Neural progenitor cell (in vitro differentiated cells): ENCODE measurements around the gene CLEC1B. TPM values are rescaled to one million over a fixed set of nuclear protein-coding genes. Genes with fewer than 3 reads are reported as not detected.
"Not testable (repeated sequence)": the region's sequence is repeated elsewhere in the genome, so short reads cannot be mapped to it uniquely, and the experiment has no call there.

Experiments
- DNase-seq: peaks from one replicate; pipeline ENCODE4 v3.0.0-alpha.2; 2016; ENCODE audit warnings: low spot score
- H2AFZ ChIP-seq: fragments of 200-600 bp; sonication (generic); replicated peaks from 2 replicates; pipeline ENCODE4 v1.6.1; 2016; ENCODE audit warnings: antibody characterized with exemption
- H3F3A ChIP-seq: fragments of 200-600 bp; sonication (generic); 2 replicates; pipeline ENCODE4 v1.6.1; 2016; ENCODE audit warnings: antibody characterized with exemption, low read depth
- H3K27ac ChIP-seq: fragments of 200-600 bp; sonication (generic); 2 replicates; pipeline ENCODE4 v1.5.1; 2016; ENCODE audit warnings: mild to moderate bottlenecking
- H3K27me3 ChIP-seq: fragments of 200-600 bp; sonication (generic); 2 replicates; pipeline ENCODE4 v1.6.1; 2016; ENCODE audit warnings: mild to moderate bottlenecking, moderate library complexity
- H3K36me3 ChIP-seq: fragments of 200-600 bp; sonication (generic); 2 replicates; pipeline ENCODE4 v1.5.1; 2016
- H3K4me1 ChIP-seq: fragments of 200-600 bp; sonication (generic); 2 replicates; pipeline ENCODE4 v1.6.1; 2016; ENCODE audit warnings: mixed run types
- H3K4me2 ChIP-seq: fragments of 200-600 bp; sonication (generic); 2 replicates; pipeline ENCODE4 v1.6.1; 2016
- H3K4me3 ChIP-seq: fragments of 200-600 bp; sonication (generic); 2 replicates; pipeline ENCODE4 v1.5.1; 2016
- H3K79me2 ChIP-seq: fragments of 200-600 bp; sonication (generic); 2 replicates; pipeline ENCODE4 v1.6.1; 2016; ENCODE audit warnings: low read depth
- H3K9ac ChIP-seq: fragments of 200-600 bp; sonication (generic); 2 replicates; pipeline ENCODE4 v1.6.1; 2016
- H3K9me3 ChIP-seq: fragments of 200-600 bp; sonication (generic); 2 replicates; pipeline ENCODE4 v1.5.1; 2016; ENCODE audit warnings: low read depth
- H4K20me1 ChIP-seq: fragments of 200-600 bp; sonication (generic); 2 replicates; pipeline ENCODE4 v1.6.1; 2016; ENCODE audit warnings: low read depth
- H3K27ac Mint-ChIP-seq: 3 replicates; pipeline ENCODE4 v1.8.0; 2021; ENCODE audit warnings: mixed read lengths
- H3K27me3 Mint-ChIP-seq: 2 replicates; pipeline ENCODE4 v1.8.0; 2022; ENCODE audit warnings: low read depth, mild to moderate bottlenecking, inconsistent platforms, moderate library complexity, mixed read lengths; ENCODE audit not compliant: insufficient read depth
- H3K36me3 Mint-ChIP-seq: 3 replicates; pipeline ENCODE4 v1.8.0; 2021; ENCODE audit warnings: mixed read lengths
- H3K4me1 Mint-ChIP-seq: 3 replicates; pipeline ENCODE4 v1.8.0; 2021; ENCODE audit warnings: mixed read lengths
- H3K4me3 Mint-ChIP-seq: 3 replicates; pipeline ENCODE4 v1.8.0; 2021; ENCODE audit warnings: mild to moderate bottlenecking, moderate library complexity, mixed read lengths
- H3K9me3 Mint-ChIP-seq: 3 replicates; pipeline ENCODE4 v1.8.0; 2020; ENCODE audit warnings: mixed read lengths
- CTCF ChIP-seq: fragments of 200-600 bp; sonication (generic); IDR thresholded peaks from 2 replicates; pipeline ENCODE4 v1.5.1; 2017; ENCODE audit warnings: antibody characterized with exemption, mild to moderate bottlenecking
- EZH2 ChIP-seq: fragments of 200-600 bp; sonication (generic); IDR thresholded peaks from 2 replicates; pipeline ENCODE4 v1.6.1; 2017; ENCODE audit warnings: antibody characterized with exemption, mild to moderate bottlenecking, moderate library complexity
- EZH2phosphoT487 ChIP-seq: fragments of 200-600 bp; sonication (generic); IDR thresholded peaks from 2 replicates; pipeline ENCODE4 v1.6.1; 2017; ENCODE audit warnings: antibody characterized with exemption
- total RNA-seq: library from RNA; depleted of rRNA; stranded (reverse); fragments of >200 nt; gene quantifications from 2 replicates; pipeline ENCODE4 v1.2.3, GENCODE V29; 2015; ENCODE audit warnings: low replicate concordance

Gene CLEC1B
- total RNA-seq, 1 donor from 2014 or later, result not detected

- Histone ChIP-seq H3K36me3 (no peaks in the 10 kb centered on the region), H3K4me2 (no peak within 1 kb of the TSS), H3K9ac (no peak within 1 kb of the TSS), H3K27ac (no peak within 1 kb of the TSS), H3K4me3 (no peak within 1 kb of the TSS), H3K9me3 (no peaks in the 10 kb centered on the region), H2AFZ (no peak within 1 kb of the TSS), H3K27me3 (no peaks in the 10 kb centered on the region), H3F3A (no peaks in the 10 kb centered on the region), H4K20me1 (no peaks in the 10 kb centered on the region), H3K79me2 (no peaks in the 10 kb centered on the region), H3K4me1 (no peaks in the 10 kb centered on the region)
- Mint-ChIP-seq H3K4me1 (no peaks in the 10 kb centered on the region), H3K27me3 (peaks cover 4% of the 10 kb centered on the region), H3K36me3 (no peaks in the 10 kb centered on the region), H3K9me3 (no peaks in the 10 kb centered on the region), H3K27ac (no peak within 1 kb of the TSS), H3K4me3 (no peak within 1 kb of the TSS)
- DNase-seq, result no peak
- TF ChIP-seq EZH2 (no peak), EZH2phosphoT487 (no peak), CTCF (no peak)
Observed at GRCh38 chr12:10030446-10030845, 31.5 kb upstream of the CLEC1B start, which contains the start of gene CLEC9A. CLEC9A (plus strand) TSS chr12:10030682; CDS start chr12:10052688, 22,006 bp downstream.

GRCh38 chr12:10027721-10028120 lies 28.8 kb upstream of the CLEC1B start:
- Histone ChIP-seq H3K79me2 (no peaks in the 10 kb centered on the region), H3K27me3 (no peaks in the 10 kb centered on the region), H3K9me3 (no peaks in the 10 kb centered on the region), H3K4me2 (no peak overlapping the region), H3K4me1 (no peaks in the 10 kb centered on the region), H3F3A (no peaks in the 10 kb centered on the region), H3K27ac (no peak overlapping the region), H3K36me3 (no peaks in the 10 kb centered on the region), H4K20me1 (no peaks in the 10 kb centered on the region), H2AFZ (no peak overlapping the region), H3K4me3 (no peak overlapping the region), H3K9ac (no peak overlapping the region)
- Mint-ChIP-seq H3K9me3 (no peaks in the 10 kb centered on the region), H3K4me1 (no peaks in the 10 kb centered on the region), H3K36me3 (no peaks in the 10 kb centered on the region), H3K4me3 (no peak overlapping the region), H3K27ac (no peak overlapping the region), H3K27me3 (peaks cover 4% of the 10 kb centered on the region)
- no peak for DNase-seq
- TF ChIP-seq EZH2phosphoT487, result no peak
- no peak for TF ChIP-seq CTCF
- TF ChIP-seq EZH2, result no peak

GRCh38 chr12:10027311-10027710 lies 28.4 kb upstream of the CLEC1B start:
- Histone ChIP-seq H4K20me1 (no peaks in the 10 kb centered on the region), H3K4me3 (no peak overlapping the region), H3K27me3 (no peaks in the 10 kb centered on the region), H3K9ac (no peak overlapping the region), H3K36me3 (no peaks in the 10 kb centered on the region), H3K4me2 (no peak overlapping the region), H3K4me1 (no peaks in the 10 kb centered on the region), H3K79me2 (no peaks in the 10 kb centered on the region), H3K27ac (no peak overlapping the region), H2AFZ (no peak overlapping the region), H3K9me3 (no peaks in the 10 kb centered on the region), H3F3A (no peaks in the 10 kb centered on the region)
- no peaks in the 10 kb centered on the region for H3K36me3 Mint-ChIP-seq
- no peak overlapping the region for H3K4me3 Mint-ChIP-seq
- H3K27me3 Mint-ChIP-seq, result peaks cover 4% of the 10 kb centered on the region
- no peak for DNase-seq
- no peak overlapping the region for H3K27ac Mint-ChIP-seq
- TF ChIP-seq EZH2, result no peak
- TF ChIP-seq CTCF, result no peak
- TF ChIP-seq EZH2phosphoT487, result no peak
- H3K9me3 Mint-ChIP-seq, result no peaks in the 10 kb centered on the region
- no peaks in the 10 kb centered on the region for H3K4me1 Mint-ChIP-seq

GRCh38 chr12:10026666-10027065 lies 27.7 kb upstream of the CLEC1B start:
- not testable (repeated sequence) for H3F3A ChIP-seq, H3K36me3 ChIP-seq, H3K4me2 ChIP-seq, H2AFZ ChIP-seq, H3K4me3 ChIP-seq, H3K4me1 Mint-ChIP-seq, H3K27me3 Mint-ChIP-seq, H3K9ac ChIP-seq, H3K9me3 ChIP-seq, H3K9me3 Mint-ChIP-seq, H3K4me3 Mint-ChIP-seq, H3K27ac ChIP-seq, H3K79me2 ChIP-seq, H3K27me3 ChIP-seq, H3K4me1 ChIP-seq, H4K20me1 ChIP-seq, DNase-seq, H3K27ac Mint-ChIP-seq, H3K36me3 Mint-ChIP-seq
